A549 treated with GW870086 at 1 μM for 4 hours (cell line): ENCODE results near the gene KIFAP3. TPM values are rescaled to one million over a fixed set of nuclear protein-coding genes. Genes with fewer than 3 reads are reported as not detected.

Experiments
- total RNA-seq: library from RNA; stranded (reverse); fragments of 200-300 nt; extraction: Qiagen RNA extraction; gene quantifications from 5 replicates; pipeline ENCODE4 v1.2.3, GENCODE V29; 2022; ENCODE audit warnings: low read depth

The KIFAP3 gene
- 9.7 to 13.4 TPM (median 12.8 TPM) in 5 replicates for total RNA-seq

DNA sequence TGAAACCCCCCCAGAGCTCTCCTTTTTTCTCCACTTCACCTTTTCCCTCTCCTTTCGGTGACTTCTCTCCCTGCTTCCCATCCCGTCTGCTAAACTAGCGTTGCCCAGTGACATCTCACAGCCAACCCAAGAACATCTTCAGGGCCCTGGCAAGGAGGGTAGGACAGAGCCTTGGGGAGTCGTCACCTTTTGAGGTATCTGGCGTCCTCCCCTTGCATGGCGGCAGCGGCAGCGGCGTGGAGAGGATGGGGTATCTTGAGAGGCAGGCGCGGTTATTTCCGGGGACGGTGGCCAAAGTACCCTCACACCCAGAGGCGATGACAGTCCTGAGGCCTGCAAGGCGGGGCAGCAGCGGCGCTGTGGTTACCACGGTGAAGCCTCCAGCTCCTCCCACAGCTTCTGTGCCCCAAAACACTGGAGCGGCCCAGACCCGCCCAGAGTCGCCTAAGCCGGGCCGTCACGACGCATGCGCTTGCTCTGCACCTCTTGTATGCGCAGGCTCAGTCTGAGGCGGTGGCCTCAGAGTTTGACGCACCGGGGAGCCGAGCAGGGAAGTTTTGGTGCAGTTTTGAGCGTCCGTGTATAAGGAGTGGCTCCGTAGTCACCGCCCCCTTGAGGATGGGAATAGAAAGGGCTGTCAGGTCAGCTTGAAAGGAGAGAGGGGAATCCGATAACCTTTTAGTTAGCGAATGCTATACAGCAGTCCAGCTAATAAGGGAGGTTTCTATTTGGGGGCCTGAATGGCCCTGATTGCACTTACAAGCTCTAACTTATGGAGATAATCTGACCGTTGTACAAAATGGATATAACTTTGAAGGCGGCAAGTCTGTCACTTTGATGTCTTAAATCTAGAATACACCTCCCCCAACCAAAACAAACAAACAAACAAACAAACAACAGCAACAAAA lies at the start of gene KIFAP3:
KIFAP3 (minus strand) TSS at position 446 of the 908 bp plus-strand sequence; CDS start at position 218, 228 bp downstream.

DNA sequence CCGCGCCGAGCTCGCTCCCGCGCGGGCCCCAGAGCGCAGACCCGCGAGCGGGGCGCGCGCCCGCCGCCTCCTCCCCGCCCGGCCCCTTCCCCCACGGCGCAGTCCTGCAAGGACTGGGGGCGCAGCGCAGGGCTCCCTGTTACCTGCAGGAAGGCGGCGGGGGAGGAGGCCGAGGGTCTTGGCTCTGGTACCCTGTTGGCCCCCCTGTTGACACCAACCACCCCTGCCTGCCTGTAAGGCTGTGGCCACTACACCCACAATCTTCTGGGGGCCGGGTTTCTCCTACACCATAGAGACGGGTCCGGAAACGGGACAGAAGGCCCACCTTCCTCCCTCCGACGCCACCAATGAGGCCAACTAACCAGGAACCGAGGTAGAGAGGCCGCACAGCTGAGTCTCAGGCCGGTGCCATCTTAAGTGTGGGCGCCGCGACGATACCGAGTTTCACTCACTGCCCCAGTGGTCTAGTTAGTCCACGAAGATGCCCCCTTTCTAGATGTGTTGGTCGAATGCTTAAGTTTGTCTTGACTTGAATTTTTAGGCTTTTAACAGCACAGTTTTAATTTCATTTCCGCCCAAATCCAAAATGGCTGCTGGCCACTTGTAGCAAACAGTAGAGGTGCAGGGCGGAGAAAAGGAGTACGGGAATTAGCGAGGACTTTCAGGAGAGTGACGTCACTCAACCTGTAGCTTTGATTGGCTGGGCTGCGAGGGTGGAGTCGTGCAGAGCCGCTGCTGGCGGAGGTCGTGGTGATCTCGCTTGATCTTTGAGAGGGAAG lies 180.7 kb downstream of the KIFAP3 start, which contains the start of gene SCYL3:
SCYL3 (minus strand) TSS at position 252 of the 779 bp plus-strand sequence. CDS start 5,056 bp downstream, outside the sequence.

Other genes starting within 250 kb of the KIFAP3 start
- 2.8 to 3.4 TPM (median 3.1 TPM) in 5 replicates for gene SCYL3, start 180.8 kb downstream of the KIFAP3 start, total RNA-seq
- not detected in 5 replicates for gene NTMT2, start 71.3 kb upstream of the KIFAP3 start, total RNA-seq